Hepatocyte (in vitro differentiated cells): ENCODE measurements around the gene GTPBP1. TPM values are rescaled to one million over a fixed set of nuclear protein-coding genes. Genes with fewer than 3 reads are reported as not detected.

Source experiments
- DNase-seq: peaks from one replicate; pipeline ENCODE4 v3.0.0-alpha.2; 2016; ENCODE audit warnings: low spot score
- H2AFZ ChIP-seq: fragments of 200-600 bp; sonication (generic); 2 replicates; pipeline ENCODE4 v1.6.0; 2016; ENCODE audit warnings: antibody characterized with exemption, mild to moderate bottlenecking
- H3K27ac ChIP-seq: fragments of 200-600 bp; sonication (generic); 2 replicates; pipeline ENCODE4 v1.5.1; 2016; ENCODE audit warnings: mild to moderate bottlenecking
- H3K27me3 ChIP-seq: fragments of 200-600 bp; sonication (generic); 2 replicates; pipeline ENCODE4 v1.6.1; 2016
- H3K36me3 ChIP-seq: fragments of 200-600 bp; sonication (generic); replicated peaks from 2 replicates; pipeline ENCODE4 v1.5.1; 2016; ENCODE audit warnings: low read depth; ENCODE audit not compliant: insufficient read depth
- H3K4me1 ChIP-seq: fragments of 200-600 bp; sonication (generic); 2 replicates; pipeline ENCODE4 v1.5.1; 2016; ENCODE audit warnings: mild to moderate bottlenecking, moderate library complexity; ENCODE audit not compliant: insufficient read depth
- H3K4me2 ChIP-seq: fragments of 200-600 bp; sonication (generic); 2 replicates; pipeline ENCODE4 v1.6.0; 2016
- H3K4me3 ChIP-seq: fragments of 200-600 bp; sonication (generic); 2 replicates; pipeline ENCODE4 v1.5.1; 2016; ENCODE audit warnings: mild to moderate bottlenecking
- H3K79me2 ChIP-seq: fragments of 200-600 bp; sonication (generic); 2 replicates; pipeline ENCODE4 v1.6.0; 2017; ENCODE audit warnings: mild to moderate bottlenecking
- H3K9me2 ChIP-seq: fragments of 200-600 bp; sonication (generic); replicated peaks from 2 replicates; pipeline ENCODE4 v1.6.0; 2017; ENCODE audit warnings: mild to moderate bottlenecking; ENCODE audit not compliant: insufficient read depth
- H3K9me3 ChIP-seq: fragments of 200-600 bp; sonication (generic); 2 replicates; pipeline ENCODE4 v1.5.1; 2016; ENCODE audit warnings: low read depth, mild to moderate bottlenecking
- H4K20me1 ChIP-seq: fragments of 200-600 bp; sonication (generic); 2 replicates; pipeline ENCODE4 v1.6.0; 2016; ENCODE audit warnings: mild to moderate bottlenecking; ENCODE audit not compliant: insufficient read depth, poor library complexity, severe bottlenecking
- EZH2 ChIP-seq: fragments of 200-600 bp; sonication (generic); IDR thresholded peaks from 2 replicates; pipeline ENCODE4 v1.6.1; 2016; ENCODE audit warnings: antibody characterized with exemption, mild to moderate bottlenecking, borderline replicate concordance
- EZH2phosphoT487 ChIP-seq: fragments of 200-600 bp; sonication (generic); IDR thresholded peaks from one replicate; pipeline ENCODE4 v1.6.1; 2018; ENCODE audit warnings: antibody characterized with exemption, mild to moderate bottlenecking, low read depth, moderate library complexity; ENCODE audit not compliant: unreplicated experiment, severe bottlenecking
- WGBS: methylation state at CpG from one replicate; pipeline ENCODE4 v1.1.6; 2016; ENCODE audit warnings: low lambda C conversion rate; ENCODE audit errors: missing lambda C conversion rate; 5-methylcytosine and 5-hydroxymethylcytosine counted together
- polyA plus RNA-seq: library from polyadenylated mRNA; unstranded; fragments of >200 nt; fragmentation: Nextera tagmentation; extraction: Ambion mirVana; gene quantifications from 2 replicates; pipeline ENCODE4 v1.2.1, GENCODE V29; 2016
- total RNA-seq: library from RNA; depleted of rRNA; stranded (reverse); fragments of >200 nt; gene quantifications from 2 replicates; pipeline ENCODE4 v1.2.3, GENCODE V29; 2014
- TF ChIP-seq, protein P1 (sequence below): fragments of 200-600 bp; sonication (generic); IDR thresholded peaks from 2 replicates; pipeline ENCODE4 v1.5.1; 2016; ENCODE audit warnings: antibody characterized with exemption, mild to moderate bottlenecking; ENCODE audit not compliant: poor library complexity

The GTPBP1 gene
- total and polyA plus RNA-seq, 2 experiments from 2014 or later, result 28.6 to 36.8 TPM

DNA sequence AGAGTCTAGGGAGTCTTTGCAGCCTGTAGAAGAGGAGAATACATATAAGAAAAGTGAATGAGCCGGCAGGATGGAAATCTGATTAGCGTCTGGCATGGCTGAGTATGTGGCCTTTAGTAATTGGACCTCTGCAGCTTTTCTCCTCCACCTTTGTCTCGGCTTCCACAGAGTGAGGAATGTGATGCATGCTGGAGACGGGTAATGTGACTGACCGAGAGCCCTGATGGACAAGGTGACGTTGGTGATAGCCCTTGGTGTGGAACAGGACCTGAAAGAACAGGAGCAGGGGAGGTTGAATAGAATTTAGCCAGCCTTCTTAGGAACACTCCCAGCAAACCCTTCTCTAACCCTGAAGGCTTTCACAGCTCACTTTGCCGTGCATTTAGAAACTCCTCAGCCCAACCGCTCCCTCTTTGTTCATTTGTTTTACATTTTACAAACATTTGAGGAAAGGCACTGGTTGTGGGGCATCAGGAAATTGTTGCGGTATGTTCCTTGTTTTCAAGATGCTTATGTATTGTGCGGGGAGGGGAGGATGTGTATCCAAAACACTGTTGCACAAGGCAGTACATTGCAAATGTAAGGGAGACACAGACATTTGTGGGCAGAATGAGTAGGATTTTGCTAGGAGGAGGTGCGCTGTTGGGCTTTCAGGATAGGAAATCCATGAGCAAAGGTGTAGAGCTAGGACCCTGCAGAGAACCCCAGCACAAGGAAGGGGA is 6.9 kb downstream of the GTPBP1 start:
- TF ChIP-seq EZH2 (no peak), EZH2phosphoT487 (no peak)
- TF ChIP-seq, protein P1, sequence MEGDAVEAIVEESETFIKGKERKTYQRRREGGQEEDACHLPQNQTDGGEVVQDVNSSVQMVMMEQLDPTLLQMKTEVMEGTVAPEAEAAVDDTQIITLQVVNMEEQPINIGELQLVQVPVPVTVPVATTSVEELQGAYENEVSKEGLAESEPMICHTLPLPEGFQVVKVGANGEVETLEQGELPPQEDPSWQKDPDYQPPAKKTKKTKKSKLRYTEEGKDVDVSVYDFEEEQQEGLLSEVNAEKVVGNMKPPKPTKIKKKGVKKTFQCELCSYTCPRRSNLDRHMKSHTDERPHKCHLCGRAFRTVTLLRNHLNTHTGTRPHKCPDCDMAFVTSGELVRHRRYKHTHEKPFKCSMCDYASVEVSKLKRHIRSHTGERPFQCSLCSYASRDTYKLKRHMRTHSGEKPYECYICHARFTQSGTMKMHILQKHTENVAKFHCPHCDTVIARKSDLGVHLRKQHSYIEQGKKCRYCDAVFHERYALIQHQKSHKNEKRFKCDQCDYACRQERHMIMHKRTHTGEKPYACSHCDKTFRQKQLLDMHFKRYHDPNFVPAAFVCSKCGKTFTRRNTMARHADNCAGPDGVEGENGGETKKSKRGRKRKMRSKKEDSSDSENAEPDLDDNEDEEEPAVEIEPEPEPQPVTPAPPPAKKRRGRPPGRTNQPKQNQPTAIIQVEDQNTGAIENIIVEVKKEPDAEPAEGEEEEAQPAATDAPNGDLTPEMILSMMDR, result no peak
- H3K9me2 ChIP-seq, result no peaks in the 10 kb centered on the region
- DNase-seq, result no peak
- WGBS, result 77% methylated on average over 11 of the region's 11 CpGs
- H3K27me3 ChIP-seq, result no peaks in the 10 kb centered on the region
- no peak overlapping the region for H2AFZ ChIP-seq
- peaks cover 83% of the 10 kb centered on the region for H3K79me2 ChIP-seq
- no peaks in the 10 kb centered on the region for H3K36me3 ChIP-seq
- peaks cover 78% of the 10 kb centered on the region for H4K20me1 ChIP-seq
- H3K4me1 ChIP-seq, result peaks cover 6% of the 10 kb centered on the region
- no peak overlapping the region for H3K4me2 ChIP-seq
- no peaks in the 10 kb centered on the region for H3K9me3 ChIP-seq
- no peak overlapping the region for H3K27ac ChIP-seq
- no peak overlapping the region for H3K4me3 ChIP-seq

DNA sequence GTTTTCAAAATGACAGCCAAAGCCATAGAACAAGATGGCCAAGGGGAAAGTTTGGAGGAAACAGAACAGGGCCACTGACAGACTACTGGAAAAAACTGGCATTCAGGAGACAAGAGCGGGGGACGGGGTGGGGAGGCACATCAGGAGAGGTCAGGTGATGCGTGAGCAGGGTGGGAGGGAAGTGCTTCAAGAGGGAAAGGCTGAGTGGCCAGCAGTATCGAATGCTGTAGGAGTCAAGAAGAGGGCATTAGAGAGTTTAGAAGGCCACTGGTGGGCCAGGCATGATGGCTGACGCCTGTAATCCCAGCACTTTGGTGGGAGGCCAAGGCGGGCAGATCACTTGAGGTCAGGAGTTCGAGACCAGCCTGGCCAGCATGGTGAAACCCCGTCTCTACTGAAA is 8.2 kb downstream of the GTPBP1 start:
- H2AFZ ChIP-seq, result no peak overlapping the region
- no peaks in the 10 kb centered on the region for H3K36me3 ChIP-seq
- peaks cover 70% of the 10 kb centered on the region for H3K79me2 ChIP-seq
- no peaks in the 10 kb centered on the region for H3K9me3 ChIP-seq
- no peak overlapping the region for H3K27ac ChIP-seq
- TF ChIP-seq EZH2 (no peak), EZH2phosphoT487 (no peak)
- TF ChIP-seq, protein P1, result no peak
- no peak overlapping the region for H3K4me3 ChIP-seq
- DNase-seq, result no peak
- whole genome bisulfite sequencing, result 90% methylated on average over 8 of the region's 8 CpGs
- no peaks in the 10 kb centered on the region for H3K27me3 ChIP-seq
- peaks cover 65% of the 10 kb centered on the region for H4K20me1 ChIP-seq
- peaks cover 4% of the 10 kb centered on the region for H3K4me1 ChIP-seq
- no peak overlapping the region for H3K4me2 ChIP-seq
- no peaks in the 10 kb centered on the region for H3K9me2 ChIP-seq

DNA sequence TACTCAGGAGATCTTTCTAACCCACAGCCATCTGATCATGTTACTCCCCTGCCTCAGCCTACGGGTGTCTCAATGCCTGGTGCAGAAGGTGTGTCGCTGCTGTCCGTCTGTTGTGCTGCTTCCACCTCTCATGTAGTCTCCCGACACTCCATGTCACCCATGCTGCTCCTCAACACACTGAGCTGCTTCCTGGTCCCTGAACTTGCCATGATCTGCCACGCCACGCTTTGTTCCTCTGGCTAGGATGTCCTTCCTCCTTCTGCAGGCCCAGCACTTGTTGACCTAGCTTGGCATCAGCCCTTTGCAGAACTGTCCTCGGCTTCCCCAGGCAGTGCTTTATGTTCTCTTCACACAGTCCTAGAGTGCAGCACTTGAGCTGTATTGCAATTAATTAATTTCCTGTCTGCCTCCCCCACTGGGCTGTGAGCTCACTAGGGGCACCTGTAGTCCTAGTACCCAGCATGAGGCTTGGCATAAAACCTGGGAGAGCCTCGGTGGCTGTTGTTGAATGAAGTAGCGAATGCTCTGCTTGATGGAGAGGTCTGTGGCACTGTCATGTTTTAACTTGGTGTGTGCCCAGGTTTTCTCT is 9.5 kb downstream of the GTPBP1 start:
- Histone ChIP-seq H3K4me3 (no peak overlapping the region), H3K4me2 (no peak overlapping the region), H3K4me1 (peaks cover 4% of the 10 kb centered on the region), H3K27me3 (no peaks in the 10 kb centered on the region), H3K36me3 (no peaks in the 10 kb centered on the region), H3K9me3 (no peaks in the 10 kb centered on the region), H4K20me1 (peaks cover 60% of the 10 kb centered on the region), H3K9me2 (no peaks in the 10 kb centered on the region), H2AFZ (no peak overlapping the region), H3K79me2 (peaks cover 65% of the 10 kb centered on the region), H3K27ac (no peak overlapping the region)
- TF ChIP-seq, protein P1, result no peak
- TF ChIP-seq EZH2phosphoT487 (no peak), EZH2 (no peak)
- WGBS, result 93% methylated on average over 9 of the region's 9 CpGs
- no peak for DNase-seq
